Measurements from ENCODE around the gene INTU.

Gene INTU

GRCh38 chr4:127748957-127749356 lies 116.2 kb downstream of the INTU start:
- DNase-seq (ENCODE audit: low read depth in 2 of 2) = no peak

DNA sequence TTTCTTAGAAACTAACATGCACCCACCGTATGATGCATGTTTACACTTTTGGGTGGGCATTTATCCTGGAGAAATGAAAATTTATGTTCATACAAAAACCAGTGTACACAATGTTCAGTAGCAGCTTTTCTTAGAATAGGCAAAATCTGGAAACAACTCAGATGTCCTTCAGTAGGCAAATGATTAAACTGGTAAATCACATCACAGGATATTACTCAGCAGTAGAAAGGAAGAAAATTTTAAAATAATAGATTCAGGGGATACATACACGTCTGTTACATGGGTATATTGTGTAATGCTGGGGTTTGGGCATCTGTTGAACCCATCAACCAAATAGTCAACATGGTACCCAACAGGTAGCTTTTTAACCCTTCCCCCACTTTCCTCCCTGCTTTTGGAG lies 124.1 kb downstream of the INTU start:
- no peak for DNase-seq (ENCODE audit: low read depth in 2 of 2)

DNA sequence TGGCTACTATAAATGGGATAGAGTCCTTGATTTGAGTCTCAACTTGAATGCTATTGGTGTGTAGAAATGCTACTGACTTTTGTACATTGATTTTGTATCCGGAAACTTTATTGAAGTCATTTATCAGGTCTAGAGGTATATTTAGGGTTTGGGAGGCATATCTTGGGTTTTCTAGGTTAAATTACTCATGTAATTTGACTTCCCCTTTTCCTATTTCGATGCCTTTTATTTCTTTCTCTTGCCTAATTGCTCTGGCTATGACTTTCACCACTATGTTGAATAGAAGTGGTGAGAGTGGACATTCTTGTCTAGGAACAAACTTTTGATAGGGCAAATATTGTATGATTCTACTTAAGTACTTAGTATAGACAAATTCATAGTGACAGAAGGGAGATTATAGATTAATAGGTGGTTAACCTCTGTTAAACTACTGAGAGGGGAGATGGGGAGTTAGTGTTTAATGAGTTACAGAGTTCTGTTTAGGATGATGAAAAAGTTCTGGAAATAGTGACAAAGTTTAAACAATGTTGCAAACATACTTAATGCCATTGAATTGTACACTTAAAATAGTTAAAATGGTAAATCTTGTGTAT lies 126.6 kb downstream of the INTU start:
- no peak for DNase-seq (ENCODE audit: low read depth in 2 of 2)

DNA sequence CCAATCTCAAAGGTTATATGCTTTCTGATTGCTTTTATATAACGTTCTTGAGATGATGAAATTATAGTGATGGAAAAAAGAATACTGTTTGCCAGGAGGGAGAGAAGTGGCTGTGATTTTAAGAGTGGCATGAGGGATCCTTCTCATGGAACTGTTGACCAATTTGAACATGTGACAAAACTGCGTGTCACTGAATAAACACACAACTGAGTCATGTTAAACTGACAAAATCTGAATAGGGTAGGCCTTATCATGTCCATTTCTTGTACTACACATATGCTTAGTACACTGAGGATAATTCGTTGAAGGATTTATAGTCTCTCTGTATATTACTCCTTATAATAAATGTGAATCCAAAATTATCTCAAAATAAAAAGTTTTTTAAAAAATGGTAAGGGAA lies 127.1 kb downstream of the INTU start:
- no peak for DNase-seq (ENCODE audit: low read depth in 2 of 2)

- no peak for DNase-seq (ENCODE audit: low read depth in 2 of 2)
Observed at GRCh38 chr4:127771535-127772275, 138.9 kb downstream of the INTU start.

- no peak for DNase-seq (ENCODE audit: low read depth in 2 of 2)
Observed at GRCh38 chr4:127772769-127773671, 140.3 kb downstream of the INTU start.

- DNase-seq (ENCODE audit: low read depth in 2 of 2) = no peak
Observed at GRCh38 chr4:127775843-127776242, 143.1 kb downstream of the INTU start.

Data from stimulated activated CD8-positive, alpha-beta memory T cell treated with anti-CD3 and anti-CD28 coated beads, Interleukin-2, amount 100 ng/mL, for 1 hour (primary cell).